ENCODE results near the gene GPR39. TPM values are rescaled to one million over a fixed set of nuclear protein-coding genes. Genes with fewer than 3 reads are reported as not detected.

Gene GPR39
- total and polyA plus RNA-seq, 2 donors (not counting 1 experiment from before 2014, with no cell fraction given) = not detected

GRCh38 chr2:132419941-132420340 is 3.3 kb downstream of the GPR39 start:
- no peak overlapping the region for H3K4me2 ChIP-seq (replicated peaks; ENCODE audit: low read depth, low read length, poor library complexity, severe bottlenecking)
- no peak for ATAC-seq (ENCODE audit: low read depth)
- CTCF ChIA-PET = no interaction called here

More at GRCh38 chr2:132419941-132420340, 3.3 kb downstream of the GPR39 start:
- no peaks in the 10 kb centered on the region for H3K4me1 ChIP-seq (ENCODE audit: control insufficient read depth in 2 of 2, insufficient read depth in 2 of 2, low read length in 2 of 2)
- H3K27me3 ChIP-seq (replicated peaks in 1 of 4; ENCODE audit: control extremely low read depth in 1 of 4, control insufficient read depth in 3 of 4, insufficient read depth in 4 of 4, low read length in 3 of 4) = peaks cover 0 to 17% (median 0%) of the 10 kb centered on the region in 4 experiments
- no peaks in the 10 kb centered on the region for H3K36me3 ChIP-seq (replicated peaks in 1 of 2; ENCODE audit: control extremely low read depth in 1 of 2, control insufficient read depth in 1 of 2, extremely low read depth in 1 of 2, insufficient read depth in 2 of 2, low read length in 1 of 2)
- H3K4me1 Mint-ChIP-seq = no peaks in the 10 kb centered on the region
- no peak overlapping the region for H3K27ac Mint-ChIP-seq
- DNase-seq = no peak
- intact Hi-C loops (cut with micrococcal nuclease) = no loop called here
- peaks cover 0 to 22% (median 0%) of the 10 kb centered on the region in 3 donors for H3K9me3 ChIP-seq (ENCODE audit: control extremely low read depth in 1 of 3, control insufficient read depth in 2 of 3, insufficient read depth in 1 of 3, low read length in 2 of 3)
- H3K9me3 Mint-ChIP-seq (ENCODE audit: insufficient read depth) = no peaks in the 10 kb centered on the region
- 87% methylated on average over 3 of the region's 6 CpGs for WGBS (ENCODE audit: insufficient coverage)
- H3K27me3 Mint-ChIP-seq = peaks cover 26% of the 10 kb centered on the region
- no peak overlapping the region for H3K9ac ChIP-seq (ENCODE audit: low read length)
- no peak overlapping the region for H3K4me3 Mint-ChIP-seq
- H3K79me2 ChIP-seq (ENCODE audit: control insufficient read depth, insufficient read depth, low read length) = no peaks in the 10 kb centered on the region
- no peak overlapping the region for H2AFZ ChIP-seq (ENCODE audit: insufficient read depth, low read depth, low read length, poor library complexity, severe bottlenecking)
- H3K27ac ChIP-seq (ENCODE audit: low read length in 2 of 2) = no peak overlapping the region
- POLR2A ChIA-PET = no interaction called here
- no peak for TF ChIP-seq EZH2 (IDR thresholded peaks at IDR 0.05; ENCODE audit: borderline replicate concordance, insufficient read depth, low read depth, low read length, poor library complexity, severe bottlenecking)
- TF ChIP-seq CTCF (IDR thresholded peaks at IDR 0.05) = no peak
- no peaks in the 10 kb centered on the region for H4K20me1 ChIP-seq (ENCODE audit: control insufficient read depth, insufficient read depth, low read length, poor library complexity, severe bottlenecking)
- H3K4me3 ChIP-seq (ENCODE audit: control extremely low read depth in 1 of 5, extremely low read depth in 1 of 5, insufficient read depth in 1 of 5, low read depth in 2 of 5, low read length in 4 of 5) = no peak overlapping the region

All from B cell (primary cell).